ACHN (cell line): ENCODE data around the gene KIF2A.
A peak's percentile ranks its signal among the peaks of the same experiment; 100 is the strongest.

Source experiments
- DNase-seq: peaks from one replicate; pipeline ENCODE4 v3.0.0-alpha.2; 2015
- in situ Hi-C: cut with HindIII; loops from 2 replicates; pipeline ENCODE4 v1.10.0; 2017; ENCODE audit warnings: low sequenced_read_pairs, low pct_ligation_motif_present, low pct_unique_long_range_greater_than_20kb

The KIF2A gene

GRCh38 chr5:62354028-62354874, 48.2 kb downstream of the KIF2A start:
- in situ Hi-C loops, result no loop called here
- DNase-seq, result peak; percentile 57

GRCh38 chr5:62362701-62363100, 56.7 kb downstream of the KIF2A start:
- DNase-seq, result no peak
- in situ Hi-C loops, result no loop called here

GRCh38 chr5:62369039-62369438, 63.0 kb downstream of the KIF2A start:
- DNase-seq, result no peak
- in situ Hi-C loops, result no loop called here

GRCh38 chr5:62371409-62371808, 65.4 kb downstream of the KIF2A start:
- no peak for DNase-seq
- in situ Hi-C loops, result no loop called here

- in situ Hi-C loops, result no loop called here
These were observed 66.6 kb downstream of the KIF2A start for GRCh38 chr5:62372600-62372999.

GRCh38 chr5:62373382-62373781, 67.4 kb downstream of the KIF2A start:
- in situ Hi-C loops, result no loop called here
- no peak for DNase-seq

More at GRCh38 chr5:62372600-62372999, 66.6 kb downstream of the KIF2A start:
- DNase-seq, result no peak

- in situ Hi-C loops, result no loop called here
- no peak for DNase-seq
These were observed 68.1 kb downstream of the KIF2A start for GRCh38 chr5:62374090-62374489.

- in situ Hi-C loops, result no loop called here
- no peak for DNase-seq
These were observed 69.6 kb downstream of the KIF2A start for GRCh38 chr5:62375627-62376026.

- DNase-seq, result no peak
- in situ Hi-C loops, result no loop called here
These were observed 70.1 kb downstream of the KIF2A start for GRCh38 chr5:62376064-62376463.

- in situ Hi-C loops, result no loop called here
These were observed 79.1 kb downstream of the KIF2A start for GRCh38 chr5:62385131-62385530.

GRCh38 chr5:62385816-62386400, 79.9 kb downstream of the KIF2A start:
- in situ Hi-C loops, result no loop called here

More at GRCh38 chr5:62385131-62385530, 79.1 kb downstream of the KIF2A start:
- DNase-seq, result no peak

GRCh38 chr5:62386824-62387223, 80.8 kb downstream of the KIF2A start:
- in situ Hi-C loops, result no loop called here
- no peak for DNase-seq

More at GRCh38 chr5:62385816-62386400, 79.9 kb downstream of the KIF2A start:
- no peak for DNase-seq

- in situ Hi-C loops, result no loop called here
- DNase-seq, result no peak
These were observed 89.4 kb downstream of the KIF2A start for GRCh38 chr5:62395210-62395950.

- in situ Hi-C loops, result no loop called here
- DNase-seq, result peak; percentile 97
These were observed 97.6 kb downstream of the KIF2A start, which contains the start of gene DIMT1 for GRCh38 chr5:62403411-62404250. Gene DIMT1 (minus strand): TSS chr5:62403905. CDS start chr5:62403772, 133 bp downstream.

GRCh38 chr5:62412549-62413329, 106.7 kb downstream of the KIF2A start, which contains the start of gene IPO11:
Gene IPO11 (plus strand): TSS chr5:62412763. CDS start chr5:62437280, 24,517 bp downstream.
- in situ Hi-C loops, result no loop called here
- DNase-seq, result peak; percentile 98

GRCh38 chr5:62413711-62414110, 107.7 kb downstream of the KIF2A start:
- DNase-seq, result no peak
- in situ Hi-C loops, result no loop called here

GRCh38 chr5:62418462-62419076, 112.6 kb downstream of the KIF2A start:
- in situ Hi-C loops, result no loop called here
- no peak for DNase-seq
